ENCODE measurements around the gene LRIG1.

DNA sequence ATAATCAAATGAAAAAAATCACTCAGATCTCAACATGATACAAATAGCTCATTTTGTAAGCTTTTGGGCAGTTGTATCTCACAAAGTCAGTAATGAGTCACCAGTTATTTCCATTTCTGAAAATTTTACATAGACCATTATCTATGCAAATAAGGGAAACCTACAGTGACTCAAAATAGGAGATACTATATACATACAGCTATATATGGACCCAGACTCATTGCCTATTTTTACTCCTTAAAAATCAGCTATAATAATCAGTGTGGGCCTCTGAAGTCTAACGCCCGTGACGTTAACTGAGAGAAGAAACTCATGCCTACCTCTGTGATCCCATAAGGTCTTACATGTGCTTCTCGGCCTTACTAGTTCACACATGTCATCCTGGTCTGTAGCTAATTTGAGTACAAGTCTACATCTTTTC lies 31.6 kb downstream of the LRIG1 start:
- TF ChIP-seq, protein P1, sequence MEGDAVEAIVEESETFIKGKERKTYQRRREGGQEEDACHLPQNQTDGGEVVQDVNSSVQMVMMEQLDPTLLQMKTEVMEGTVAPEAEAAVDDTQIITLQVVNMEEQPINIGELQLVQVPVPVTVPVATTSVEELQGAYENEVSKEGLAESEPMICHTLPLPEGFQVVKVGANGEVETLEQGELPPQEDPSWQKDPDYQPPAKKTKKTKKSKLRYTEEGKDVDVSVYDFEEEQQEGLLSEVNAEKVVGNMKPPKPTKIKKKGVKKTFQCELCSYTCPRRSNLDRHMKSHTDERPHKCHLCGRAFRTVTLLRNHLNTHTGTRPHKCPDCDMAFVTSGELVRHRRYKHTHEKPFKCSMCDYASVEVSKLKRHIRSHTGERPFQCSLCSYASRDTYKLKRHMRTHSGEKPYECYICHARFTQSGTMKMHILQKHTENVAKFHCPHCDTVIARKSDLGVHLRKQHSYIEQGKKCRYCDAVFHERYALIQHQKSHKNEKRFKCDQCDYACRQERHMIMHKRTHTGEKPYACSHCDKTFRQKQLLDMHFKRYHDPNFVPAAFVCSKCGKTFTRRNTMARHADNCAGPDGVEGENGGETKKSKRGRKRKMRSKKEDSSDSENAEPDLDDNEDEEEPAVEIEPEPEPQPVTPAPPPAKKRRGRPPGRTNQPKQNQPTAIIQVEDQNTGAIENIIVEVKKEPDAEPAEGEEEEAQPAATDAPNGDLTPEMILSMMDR (IDR thresholded peaks at IDR 0.05), result no peak
- no peak for TF ChIP-seq POLR2A (IDR thresholded peaks at IDR 0.05)

All from prostate gland (tissue), 2 donors.